GM12891 (cell line): ENCODE measurements around the gene TMEM255A.

Experiments used
- POLR2A ChIP-seq: IDR thresholded peaks from 2 replicates; pipeline ENCODE4 v1.6.1; 2011; ENCODE audit warnings: low read depth, low read length, control low read depth
- POLR2AphosphoS5 ChIP-seq: IDR thresholded peaks from 2 replicates; pipeline ENCODE4 v1.6.1; 2011; ENCODE audit warnings: low read depth, low read length, control low read depth
- POU2F2 ChIP-seq: IDR thresholded peaks from 2 replicates; pipeline ENCODE4 v1.6.1; 2011; ENCODE audit warnings: low read depth, mild to moderate bottlenecking, control low read depth, low read length, moderate library complexity
- SPI1 ChIP-seq: IDR thresholded peaks from 2 replicates; pipeline ENCODE4 v1.6.1; 2011; ENCODE audit warnings: low read depth, low read length, control low read depth

DNA sequence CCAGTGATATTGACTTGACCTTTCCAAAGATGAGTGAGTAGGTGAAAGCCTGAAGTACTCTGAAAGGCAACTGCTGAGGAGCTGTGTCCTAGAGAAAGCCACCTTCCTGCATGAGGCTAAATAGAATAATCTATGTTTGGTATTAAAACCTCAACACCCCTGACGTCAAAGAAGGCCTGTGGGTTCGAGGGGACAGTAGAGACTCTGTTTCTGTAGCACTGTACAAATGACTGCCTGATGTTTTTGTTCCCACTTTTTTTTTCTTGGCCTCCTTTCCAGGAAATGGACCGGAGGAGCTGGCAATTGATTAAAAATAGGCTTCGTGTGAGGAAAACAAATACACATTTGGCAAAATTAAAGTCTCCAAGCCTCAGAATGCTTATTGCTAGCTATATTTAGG is 29.5 kb downstream of the TMEM255A start:
- TF ChIP-seq POLR2AphosphoS5 (no peak), POLR2A (no peak), SPI1 (no peak), POU2F2 (no peak)
